NT2/D1 (cell line): ENCODE data around the gene MRAS.

Source experiments
- YY1 ChIP-seq: IDR thresholded peaks from 2 replicates; pipeline ENCODE4 v1.6.1; 2011; ENCODE audit not compliant: insufficient read length, insufficient read depth
- ZNF274 ChIP-seq: IDR thresholded peaks from 2 replicates; pipeline ENCODE4 v1.6.1; 2011; ENCODE audit warnings: mild to moderate bottlenecking, low read depth, low read length

GRCh38 chr3:138366006-138366759, 17.8 kb downstream of the MRAS start:
- TF ChIP-seq ZNF274, result no peak
- no peak for TF ChIP-seq YY1
